Spleen (tissue), 7 donors: ENCODE results near the gene TSKU.

Source experiments
- CTCF ChIP-seq, 11 experiments: fragments of 200-600 bp in 7 of 11; fragments of 450-650 bp in 4 of 11; sonication (generic) in 4 of 11; IDR thresholded peaks in 8 of 11; conservative IDR thresholded peaks in 3 of 11; 1 replicate in 7 of 11; 2 replicates in 4 of 11; pipeline versions ENCODE4 v1.4.0 to v1.8.0; 2016 to 2021; ENCODE audit warnings: antibody characterized with exemption in 11 of 11, inconsistent platforms in 4 of 11, mild to moderate bottlenecking in 1 of 11
- POLR2A ChIP-seq, 3 donors: fragments of 450-650 bp; IDR thresholded peaks; one replicate each; pipeline ENCODE4 v1.5.1; 2017; ENCODE audit warnings: antibody characterized with exemption in 3 of 3, mild to moderate bottlenecking in 1 of 3
- POLR2AphosphoS5 ChIP-seq, 3 donors: sonication (generic); formaldehyde crosslinking; IDR thresholded peaks; one replicate each; pipeline ENCODE4 v1.5.1; 2017; ENCODE audit warnings: antibody characterized with exemption in 3 of 3
- donor health status: DM: no; HTN: no; CAD: no; lungs with moderate emphysema.
- donor health status: DM: no; HTN: no; CAD: no.
- donor health status: DM: no; HTN: no; CAD: no.

- TF ChIP-seq CTCF (IDR thresholded peaks at IDR 0.05 in 8 of 11, conservative IDR thresholded peaks at IDR 0.05 in 3 of 11) = no peak
- no peak for TF ChIP-seq POLR2A (IDR thresholded peaks at IDR 0.05)
- TF ChIP-seq POLR2AphosphoS5 (IDR thresholded peaks at IDR 0.05) = peak in 2 of 3 donors; percentile 64 to 84
These were observed 9.2 kb upstream of the TSKU start for GRCh38 chr11:76773921-76774361.
